NCI-H82 (cell line): Measurements from ENCODE around the gene BMP8B.
"Not testable (repeated sequence)": the region's sequence is repeated elsewhere in the genome, so short reads cannot be mapped to it uniquely, and the experiment has no call there.

ENCODE experiments used
- DNase-seq: peaks from one replicate; lab custom pipeline; 2025; lab: John Stamatoyannopoulos, UW

Gene BMP8B

DNA sequence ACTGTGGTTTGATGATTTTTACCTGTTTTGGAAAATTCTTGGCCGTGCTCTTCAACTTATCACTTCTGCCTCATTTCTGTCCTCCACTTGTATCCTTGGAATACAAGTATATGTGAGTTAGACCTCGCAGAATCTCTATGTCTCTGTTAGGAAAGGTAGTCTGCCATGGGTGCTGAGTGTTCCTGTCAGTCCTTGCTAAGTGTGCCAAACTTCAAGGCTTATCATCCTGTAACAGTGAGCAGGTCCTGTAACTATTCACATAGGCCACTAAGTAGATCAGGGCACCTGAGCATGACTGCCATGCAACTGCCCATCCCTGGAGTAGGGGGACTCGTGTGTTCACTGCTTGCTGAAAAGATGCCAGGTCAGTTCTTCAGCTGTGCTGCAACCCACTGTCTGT, 24.2 kb upstream of the BMP8B start:
- DNase-seq = no peak

DNA sequence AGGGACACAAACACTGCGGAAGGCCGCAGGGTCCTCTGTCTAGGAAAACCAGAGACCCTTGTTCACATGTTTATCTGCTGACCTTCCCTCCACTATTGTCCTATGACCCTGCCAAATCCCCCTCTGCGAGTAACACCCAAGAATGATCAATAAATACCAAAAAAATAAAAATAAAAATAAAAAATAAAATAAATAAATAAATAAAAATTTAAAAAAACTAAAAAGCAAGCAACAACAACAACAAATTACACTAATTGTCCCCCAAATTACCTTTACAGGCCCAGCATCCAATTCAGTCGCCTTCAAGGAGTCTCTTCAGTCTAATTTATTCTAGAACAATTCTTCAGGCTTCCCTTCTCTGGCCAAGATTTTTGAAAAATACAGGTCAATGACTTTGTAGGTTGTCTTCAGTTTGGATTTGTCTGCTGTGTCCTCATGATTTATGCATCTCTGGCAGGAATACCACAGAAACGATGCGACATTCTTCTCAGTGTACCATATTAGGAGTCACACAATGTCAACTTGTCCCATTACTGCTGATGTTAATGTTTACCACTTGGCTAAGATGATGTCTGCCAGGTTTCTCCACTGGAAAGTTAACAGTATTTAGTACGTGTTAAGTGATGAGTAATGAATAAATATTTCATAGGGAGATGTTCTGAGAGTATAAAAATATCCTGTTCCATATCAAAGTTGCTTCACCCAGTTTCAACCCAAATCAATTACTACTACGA, 20.3 kb upstream of the BMP8B start:
- no peak for DNase-seq

DNA sequence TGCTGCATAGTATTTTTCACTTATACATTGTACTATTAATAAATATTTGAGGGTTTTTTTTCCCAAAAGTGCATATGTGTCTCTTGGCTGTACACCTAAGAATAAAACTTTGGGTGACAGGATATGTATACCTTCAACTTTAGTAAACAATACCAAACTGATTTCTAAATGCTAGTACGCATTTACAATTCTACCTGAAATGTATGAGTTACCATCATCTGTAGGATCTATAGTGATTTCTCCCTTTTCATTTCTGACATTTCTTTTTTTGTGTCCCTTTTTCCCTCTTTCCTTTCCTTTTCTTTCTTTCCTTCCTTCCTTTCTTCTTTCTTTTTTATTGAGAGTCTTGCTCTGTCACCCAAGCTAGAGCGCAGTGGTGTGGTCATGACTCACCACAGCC, 16.7 kb upstream of the BMP8B start:
- no peak for DNase-seq

DNA sequence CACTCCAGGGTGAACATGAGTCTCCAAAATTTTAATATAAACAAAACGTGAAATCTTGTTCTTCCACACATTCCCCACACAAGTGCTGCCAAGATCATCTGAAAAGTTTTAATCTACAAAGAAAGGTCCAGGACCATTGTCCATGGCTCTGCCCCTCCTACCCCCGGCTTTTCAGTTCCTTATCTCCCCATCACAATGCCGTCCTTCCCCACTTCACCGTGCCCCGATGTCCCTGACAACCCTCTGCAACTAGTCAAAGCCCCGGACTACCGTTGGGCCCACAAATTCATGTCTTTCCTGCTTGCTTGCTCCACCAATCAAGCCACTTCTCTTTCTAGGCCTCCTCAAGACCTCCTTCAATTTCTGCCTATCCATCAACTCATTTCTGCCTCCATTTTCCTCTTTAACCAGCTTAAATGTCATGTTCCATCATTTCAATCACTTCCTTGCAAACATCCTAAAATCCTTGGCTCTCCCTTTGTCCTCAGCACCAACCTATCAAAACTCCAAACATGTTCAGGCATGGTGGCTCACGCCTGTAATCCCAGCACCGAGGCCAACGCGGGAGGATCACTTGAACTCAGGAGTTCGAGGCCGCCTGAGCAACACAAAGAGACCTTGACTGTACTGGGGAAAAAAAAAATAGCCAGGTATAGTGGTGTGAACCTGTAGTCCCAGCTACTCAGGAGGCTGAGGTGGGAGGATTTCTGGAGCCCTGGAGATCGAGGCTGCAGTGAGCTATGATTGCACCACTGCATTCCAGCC, 14.0 kb upstream of the BMP8B start:
- DNase-seq = no peak

DNA sequence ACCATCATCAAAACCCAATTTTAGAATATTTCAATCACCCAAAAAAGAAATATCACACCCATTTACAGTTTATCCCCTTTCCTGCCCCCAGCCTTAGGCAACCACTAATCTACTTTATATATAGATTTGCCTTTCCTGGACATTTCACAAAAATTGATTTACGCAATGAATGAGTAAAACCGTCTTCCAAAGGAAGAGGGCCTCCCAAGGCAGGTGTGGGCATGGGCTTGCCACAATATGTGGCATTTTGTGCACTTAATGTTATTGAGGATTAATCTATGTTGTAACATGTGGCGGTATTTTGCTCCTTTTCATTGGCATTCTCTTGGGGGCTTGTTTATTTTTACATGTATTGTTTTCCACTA, 11.8 kb upstream of the BMP8B start:
- DNase-seq = no peak

DNA sequence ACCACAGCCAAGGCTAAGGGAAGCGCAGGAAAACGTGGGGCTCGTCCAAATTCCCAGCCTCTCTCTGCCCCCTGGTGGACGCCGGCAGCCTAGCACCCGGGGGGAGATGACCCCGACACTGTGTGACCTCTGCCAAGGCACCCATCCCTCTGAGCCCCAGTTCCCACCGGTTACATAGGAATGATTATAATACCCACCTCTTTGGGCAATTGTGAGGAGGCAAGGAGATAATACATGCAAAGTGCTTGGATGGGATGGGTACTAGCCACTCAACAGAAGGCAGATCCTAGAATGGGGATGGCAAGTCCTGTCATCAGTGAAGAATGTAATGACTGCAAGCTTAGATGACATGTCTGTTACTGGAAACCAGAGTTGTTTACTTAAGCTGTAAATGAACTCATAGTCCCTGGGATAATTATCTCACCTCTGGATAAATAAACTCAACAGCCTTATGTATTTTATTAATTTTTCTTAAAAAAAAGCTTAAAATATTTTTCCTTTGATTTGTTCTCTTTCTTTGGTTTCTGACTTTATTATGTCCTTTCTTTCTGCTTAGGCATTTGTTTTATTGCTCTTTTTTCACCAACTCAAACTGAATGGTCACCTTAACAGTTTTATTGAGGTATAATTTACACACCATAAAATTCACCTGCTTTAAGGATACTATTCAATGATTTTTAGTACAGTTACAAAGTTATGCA, 11.3 kb upstream of the BMP8B start:
- peak; percentile 70 for DNase-seq

DNA sequence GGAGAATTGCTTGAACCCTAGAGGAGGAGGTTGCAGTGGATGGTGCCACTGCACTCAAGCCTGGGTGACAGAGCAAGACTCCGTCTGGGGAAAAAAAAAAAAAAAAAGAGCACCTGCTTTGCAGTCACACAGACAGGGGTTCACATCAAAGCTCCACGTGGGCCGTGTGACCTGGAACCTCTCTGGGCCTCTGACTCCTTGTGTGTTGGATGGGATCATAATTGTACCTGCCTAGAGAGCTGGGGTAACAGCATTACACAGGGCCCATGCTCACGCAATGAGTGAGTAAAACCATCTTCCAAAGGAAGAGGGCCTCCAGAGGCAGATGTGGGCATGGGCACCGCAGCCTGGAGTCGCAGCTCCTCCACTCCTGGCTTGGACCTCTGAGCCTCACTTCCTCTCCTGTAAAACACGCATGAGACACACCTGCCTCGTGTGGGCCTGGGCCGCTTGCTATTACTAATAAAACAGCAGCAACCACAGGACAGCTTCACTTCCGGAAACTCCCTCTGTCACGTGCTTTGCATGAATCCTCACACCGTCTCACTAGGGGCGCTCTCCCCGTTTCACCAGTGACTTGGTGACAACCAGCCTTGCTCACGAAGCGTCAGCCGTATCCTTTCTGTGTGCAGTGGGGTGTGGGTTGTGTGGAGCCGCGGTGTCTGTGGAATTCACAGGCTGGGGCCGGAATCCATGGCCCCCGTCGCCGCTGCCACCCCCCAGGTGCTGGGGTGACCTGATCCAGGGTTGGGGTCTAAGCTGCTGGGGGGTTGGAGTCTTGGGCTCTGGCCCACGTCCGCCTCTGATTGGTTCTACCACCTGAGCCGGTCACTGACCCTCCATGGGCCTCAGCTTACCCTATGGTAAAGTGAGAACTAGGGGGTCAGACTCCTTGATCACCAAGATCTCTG, 10.4 kb upstream of the BMP8B start:
- peak; percentile 25 for DNase-seq

DNA sequence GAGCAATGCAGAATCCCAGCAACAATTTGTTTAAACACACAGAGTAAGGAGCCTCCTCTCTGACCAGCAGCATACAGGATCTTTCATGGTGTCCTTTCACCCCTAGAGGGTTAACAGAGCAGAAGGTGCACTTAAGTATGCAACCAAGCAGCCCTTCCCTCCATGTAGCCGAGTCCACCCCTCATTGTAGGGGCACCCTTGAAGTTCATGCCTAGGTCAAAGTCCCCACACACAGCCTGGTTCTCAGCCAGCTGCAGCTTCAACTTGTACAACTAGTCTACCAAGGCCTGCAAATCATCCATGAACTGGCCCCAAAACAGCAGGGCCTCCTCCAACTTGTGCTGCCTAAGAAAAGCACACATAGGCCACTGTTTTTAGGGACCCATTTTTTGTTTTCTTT, 7.0 kb upstream of the BMP8B start:
- DNase-seq = no peak

DNA sequence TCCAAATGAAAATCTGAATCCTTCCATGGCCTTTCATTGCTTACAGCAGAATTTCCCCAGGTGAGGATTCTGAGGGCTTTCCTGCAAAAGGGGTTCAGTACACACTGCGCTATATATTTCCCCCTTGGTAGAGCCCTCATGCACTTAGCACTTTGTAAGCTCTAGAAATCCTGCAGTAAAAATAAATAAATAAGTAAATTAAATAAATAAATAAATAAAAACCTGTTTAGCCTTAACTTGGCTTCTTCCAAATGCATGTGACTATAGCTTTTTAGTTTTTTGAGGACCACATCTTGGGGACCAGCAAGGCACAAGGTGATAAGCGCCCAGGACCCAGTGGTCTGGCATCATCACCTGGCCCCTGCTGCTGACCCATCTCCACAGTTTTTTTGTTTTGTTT, 3.2 kb upstream of the BMP8B start:
- DNase-seq = no peak

DNA sequence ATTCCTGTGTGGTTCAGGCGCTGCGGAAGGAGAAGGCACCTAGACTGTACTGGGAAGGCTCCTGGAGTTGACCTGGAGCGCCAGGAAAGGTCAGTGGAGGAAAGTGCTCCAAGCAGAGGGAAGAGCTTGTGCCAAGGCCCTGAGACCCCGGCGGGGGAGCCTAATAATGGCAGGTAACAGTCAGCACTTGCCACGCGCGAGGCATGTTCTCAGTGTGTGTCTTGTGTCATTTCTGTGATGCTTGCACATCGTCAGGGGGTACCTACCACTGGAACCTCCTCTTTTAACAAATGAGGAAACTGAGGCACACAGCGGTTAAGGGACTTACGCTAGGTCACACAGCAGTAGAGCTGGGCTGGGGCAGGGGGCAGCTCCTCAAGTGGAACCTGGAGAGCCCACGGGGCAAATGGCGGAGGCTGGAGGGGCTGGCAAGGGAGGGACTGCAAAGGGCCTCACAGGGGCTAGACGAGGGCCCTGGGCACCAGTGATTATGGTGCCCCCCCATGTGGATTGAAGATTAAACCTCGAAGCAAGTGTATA, 976 bp upstream of the BMP8B start:
- DNase-seq = no peak

DNA sequence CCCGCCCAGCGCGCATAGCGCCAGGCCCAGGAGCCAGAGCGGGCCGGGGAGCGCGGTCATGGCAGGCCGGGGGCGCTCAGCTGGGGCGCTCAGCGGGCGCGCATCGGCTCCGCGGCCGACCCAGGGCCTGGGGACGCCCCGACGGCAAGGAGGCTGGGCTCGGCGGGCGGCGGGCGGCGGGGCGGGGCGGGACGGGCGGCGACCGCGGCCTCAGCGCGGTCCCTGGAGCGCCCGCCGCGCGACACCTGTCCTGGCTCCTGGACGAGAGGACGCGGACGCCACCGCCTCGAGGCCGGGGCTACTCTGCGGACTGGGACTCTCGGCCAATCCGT, 273 bp downstream of the BMP8B start:
- peak; percentile 59 for DNase-seq

DNA sequence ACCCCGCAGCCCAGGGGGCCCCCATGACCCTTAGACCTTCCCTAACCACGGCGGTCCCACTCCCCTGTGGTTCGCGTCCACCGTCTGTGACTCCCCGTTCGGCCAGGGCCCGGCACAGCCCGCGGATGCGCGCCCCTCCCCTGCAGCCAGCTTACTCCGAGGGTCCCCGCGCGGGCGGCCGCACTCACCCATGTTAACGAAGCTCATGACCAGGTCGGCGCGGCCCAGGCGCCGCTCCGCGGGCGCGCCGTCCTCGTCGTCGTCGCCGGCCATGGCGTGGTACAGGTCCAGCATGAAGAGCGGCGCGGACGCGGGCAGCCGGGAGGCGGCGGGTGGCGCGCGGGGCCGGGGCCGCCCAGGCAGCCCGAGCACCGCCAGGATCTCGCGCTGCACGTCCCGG, 701 bp downstream of the BMP8B start:
- DNase-seq = not testable (repeated sequence)

DNA sequence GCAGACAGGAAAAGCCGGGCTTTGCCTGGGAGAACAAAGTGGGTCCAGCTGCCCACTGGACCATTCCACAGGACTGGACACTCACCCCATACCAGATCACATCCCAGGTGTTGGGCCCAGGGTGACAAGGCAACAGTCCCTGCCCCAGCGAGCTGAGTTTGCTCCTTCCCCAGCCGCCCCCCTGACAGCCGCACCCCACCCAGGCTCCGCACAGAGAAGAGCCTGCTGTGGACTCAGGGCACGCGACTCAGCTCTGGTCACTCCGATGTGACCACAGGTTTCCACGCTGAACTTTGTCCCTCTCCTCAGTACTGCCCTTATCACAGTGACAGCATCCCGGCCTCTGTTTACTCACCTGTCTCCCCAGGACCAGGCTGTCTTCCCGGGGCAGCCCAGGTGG, 1.2 kb downstream of the BMP8B start:
- DNase-seq = no peak

DNA sequence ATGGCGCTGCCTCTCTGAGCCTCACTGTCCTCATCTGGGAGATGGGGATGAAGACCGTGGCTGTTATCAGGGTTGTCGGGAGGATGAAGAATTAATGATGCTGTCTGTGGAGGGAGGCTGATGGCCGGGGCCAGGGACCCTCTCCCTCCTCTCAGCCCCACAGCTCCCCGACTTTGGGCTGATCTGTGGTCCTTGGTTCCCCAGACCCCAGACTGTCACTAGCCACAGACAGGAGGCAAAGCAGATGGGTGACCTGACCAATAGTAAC, 1.6 kb downstream of the BMP8B start:
- not testable (repeated sequence) for DNase-seq

DNA sequence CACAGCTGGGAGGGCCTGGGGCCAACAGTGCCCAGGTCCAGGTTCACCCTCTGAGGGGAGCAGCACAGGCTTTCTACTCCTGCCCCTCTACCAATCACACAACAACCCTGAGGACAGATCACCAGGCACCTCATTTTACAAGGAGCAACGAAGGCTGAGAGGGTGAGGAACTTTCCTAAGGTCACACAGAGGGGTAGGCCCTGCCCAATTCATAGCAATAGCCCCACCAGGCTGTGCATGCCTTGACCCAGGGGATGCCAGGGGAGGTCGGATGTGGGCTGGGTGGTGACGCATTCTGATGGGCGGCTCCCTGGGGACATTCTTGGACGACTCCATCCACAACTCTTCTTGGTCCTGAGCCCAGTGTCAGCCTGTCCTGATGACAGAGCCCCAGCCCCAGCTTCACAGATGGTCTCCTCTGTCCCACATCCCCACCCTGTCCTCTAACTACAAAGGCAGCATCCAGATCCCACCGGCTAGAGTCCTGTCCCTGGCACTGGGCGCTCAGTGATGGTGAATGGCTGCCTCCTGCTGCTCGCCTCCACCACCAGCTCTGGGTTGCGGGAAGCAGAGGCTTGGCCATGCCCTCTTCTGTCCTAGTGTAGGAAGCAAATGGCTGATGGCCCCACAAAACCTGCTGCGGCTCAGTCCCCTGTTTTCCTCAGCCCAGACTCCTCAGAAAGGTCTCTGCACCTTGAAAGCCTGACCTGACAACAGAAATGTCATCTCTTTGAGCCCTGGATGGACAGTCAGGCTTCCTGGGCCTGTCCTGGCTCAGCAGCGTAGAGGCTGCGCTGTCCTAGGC, 2.2 kb downstream of the BMP8B start:
- not testable (repeated sequence) for DNase-seq

DNA sequence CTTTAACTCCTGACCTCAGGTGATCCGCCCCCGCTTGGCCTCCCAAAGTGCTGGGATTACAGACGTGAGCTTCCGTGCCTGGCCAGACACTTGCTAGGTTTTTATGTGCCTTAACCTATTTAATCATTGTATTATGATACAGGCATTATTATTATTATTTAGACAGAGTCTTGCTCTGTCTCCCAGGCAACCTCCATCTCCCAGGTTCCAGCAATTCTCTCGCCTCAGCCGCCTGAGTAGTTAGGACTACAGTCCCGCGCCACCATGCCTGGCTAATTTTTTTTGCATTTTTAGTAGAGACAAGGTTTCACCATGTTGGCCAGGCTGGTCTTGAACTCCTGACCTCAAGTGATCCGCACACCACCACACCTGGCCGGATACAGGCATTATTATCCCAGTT, 6.0 kb downstream of the BMP8B start:
- not testable (repeated sequence) for DNase-seq

DNA sequence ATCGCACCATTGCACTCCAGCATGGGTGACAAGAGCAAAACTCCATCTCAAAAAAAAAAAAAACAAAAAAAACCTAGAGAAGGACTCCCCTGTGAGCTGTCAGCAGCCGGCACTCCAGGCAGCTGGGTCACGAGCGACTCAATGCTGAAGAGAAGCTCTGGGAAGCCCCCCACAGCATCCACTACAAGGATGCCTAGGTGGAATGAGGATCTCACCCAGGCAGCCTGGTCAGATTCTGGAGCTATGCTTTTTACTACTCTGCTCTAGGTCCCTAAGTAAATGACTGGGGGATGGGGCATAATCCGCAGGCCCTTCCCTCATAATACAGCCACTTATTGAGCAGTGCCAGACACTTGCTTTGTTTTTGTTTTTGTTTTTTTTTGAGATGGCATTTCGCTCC, 6.6 kb downstream of the BMP8B start:
- DNase-seq = no peak

DNA sequence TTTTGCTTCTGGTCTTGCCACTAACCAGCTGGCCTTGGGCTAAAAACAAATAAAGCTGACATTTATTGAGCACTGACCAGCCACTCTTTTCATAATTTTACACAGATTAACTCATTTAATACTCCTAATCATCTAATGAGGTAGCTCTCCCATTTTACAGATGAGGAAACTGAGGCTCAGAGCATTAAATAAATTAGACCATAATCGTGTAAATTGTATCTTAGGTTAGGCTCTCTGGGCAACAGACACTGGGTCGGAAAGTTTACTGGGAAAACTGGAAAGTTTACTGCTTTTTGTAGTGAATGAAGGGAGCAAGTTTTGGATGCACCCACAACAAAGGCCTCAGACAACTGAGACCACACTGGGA, 7.3 kb downstream of the BMP8B start:
- no peak for DNase-seq

DNA sequence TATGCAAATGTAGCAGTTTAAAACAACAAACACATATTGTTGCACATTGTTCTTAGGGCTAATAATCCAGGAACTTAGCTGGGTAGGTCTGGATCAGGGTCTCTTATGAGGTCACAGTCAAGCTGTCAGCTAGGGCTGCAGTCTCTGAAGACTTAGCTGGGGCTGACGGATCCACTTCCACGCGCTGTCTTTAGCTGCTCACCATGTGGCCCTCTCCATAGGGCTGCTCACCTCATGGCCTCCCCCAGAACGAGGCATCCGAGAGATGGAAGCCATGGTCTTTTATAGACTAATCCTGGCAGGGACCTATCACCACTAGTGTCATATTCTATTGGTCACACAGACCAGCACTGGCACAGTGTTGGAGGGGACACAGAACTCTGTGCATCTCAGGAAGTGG, 8.8 kb downstream of the BMP8B start:
- no peak for DNase-seq

DNA sequence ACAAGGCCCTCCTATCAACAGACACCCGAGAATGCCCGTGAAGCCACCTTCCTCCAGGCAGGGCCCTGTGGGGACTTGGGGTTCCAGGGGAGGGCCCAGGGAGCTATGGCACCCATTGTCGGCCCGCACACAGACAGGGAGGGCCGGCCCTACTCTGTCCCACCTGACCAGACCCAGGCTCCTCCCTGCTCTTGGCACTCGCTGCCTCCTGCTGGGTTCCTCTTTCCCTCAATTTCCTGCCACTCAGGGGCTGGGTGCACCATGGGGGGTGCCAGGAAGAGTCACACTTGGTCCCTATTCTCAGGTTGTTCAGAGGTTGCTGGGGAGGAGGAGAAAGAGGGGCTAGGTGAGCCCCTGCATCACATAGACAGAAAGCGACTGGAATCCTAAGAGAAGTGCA, 9.5 kb downstream of the BMP8B start:
- no peak for DNase-seq

DNA sequence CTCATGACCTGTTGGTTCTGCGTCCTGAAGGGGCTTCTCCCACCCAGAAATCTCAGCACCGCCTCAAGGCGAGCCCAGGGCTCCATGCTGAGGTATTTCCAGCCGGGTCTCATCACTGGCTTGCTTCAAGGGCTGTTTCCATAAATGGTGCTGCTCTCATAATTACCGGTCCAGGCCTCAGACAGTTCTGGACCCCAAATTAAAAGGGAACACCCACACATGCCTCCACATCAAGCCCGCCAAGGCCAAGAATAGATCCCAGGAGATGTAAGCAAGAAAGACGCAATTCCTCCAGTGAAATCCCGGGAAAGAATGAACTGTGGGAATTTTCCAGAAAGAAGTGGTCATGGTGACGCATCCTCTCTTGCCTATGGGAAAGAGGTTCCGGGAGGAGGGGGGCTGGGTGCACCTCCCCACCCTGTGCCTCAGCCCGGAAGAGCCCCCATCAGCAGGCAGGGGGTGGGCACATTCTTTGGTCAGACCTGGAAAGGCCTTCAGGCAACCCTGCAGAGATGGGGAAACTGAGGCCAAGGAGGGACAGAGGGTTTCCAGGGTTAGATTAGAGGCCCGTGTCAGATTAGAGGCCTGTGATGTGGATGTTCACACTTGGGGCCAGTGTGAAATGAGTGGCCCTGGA, 10.1 kb downstream of the BMP8B start:
- not testable (repeated sequence) for DNase-seq
